ENCODE results near the gene KLK2.
A peak's percentile ranks its signal among the peaks of the same experiment; 100 is the strongest.

Gene KLK2

DNA sequence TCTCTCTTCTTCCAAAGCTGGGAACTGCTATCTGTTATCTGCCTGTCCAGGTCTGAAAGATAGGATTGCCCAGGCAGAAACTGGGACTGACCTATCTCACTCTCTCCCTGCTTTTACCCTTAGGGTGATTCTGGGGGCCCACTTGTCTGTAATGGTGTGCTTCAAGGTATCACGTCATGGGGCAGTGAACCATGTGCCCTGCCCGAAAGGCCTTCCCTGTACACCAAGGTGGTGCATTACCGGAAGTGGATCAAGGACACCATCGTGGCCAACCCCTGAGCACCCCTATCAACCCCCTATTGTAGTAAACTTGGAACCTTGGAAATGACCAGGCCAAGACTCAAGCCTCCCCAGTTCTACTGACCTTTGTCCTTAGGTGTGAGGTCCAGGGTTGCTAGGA, 13.4 kb upstream of the KLK2 start:
- no peak for DNase-seq (ENCODE audit: low read depth)
- H3K4me3 ChIP-seq (ENCODE audit: low read length), result no peak overlapping the region
- TF ChIP-seq, protein P1, sequence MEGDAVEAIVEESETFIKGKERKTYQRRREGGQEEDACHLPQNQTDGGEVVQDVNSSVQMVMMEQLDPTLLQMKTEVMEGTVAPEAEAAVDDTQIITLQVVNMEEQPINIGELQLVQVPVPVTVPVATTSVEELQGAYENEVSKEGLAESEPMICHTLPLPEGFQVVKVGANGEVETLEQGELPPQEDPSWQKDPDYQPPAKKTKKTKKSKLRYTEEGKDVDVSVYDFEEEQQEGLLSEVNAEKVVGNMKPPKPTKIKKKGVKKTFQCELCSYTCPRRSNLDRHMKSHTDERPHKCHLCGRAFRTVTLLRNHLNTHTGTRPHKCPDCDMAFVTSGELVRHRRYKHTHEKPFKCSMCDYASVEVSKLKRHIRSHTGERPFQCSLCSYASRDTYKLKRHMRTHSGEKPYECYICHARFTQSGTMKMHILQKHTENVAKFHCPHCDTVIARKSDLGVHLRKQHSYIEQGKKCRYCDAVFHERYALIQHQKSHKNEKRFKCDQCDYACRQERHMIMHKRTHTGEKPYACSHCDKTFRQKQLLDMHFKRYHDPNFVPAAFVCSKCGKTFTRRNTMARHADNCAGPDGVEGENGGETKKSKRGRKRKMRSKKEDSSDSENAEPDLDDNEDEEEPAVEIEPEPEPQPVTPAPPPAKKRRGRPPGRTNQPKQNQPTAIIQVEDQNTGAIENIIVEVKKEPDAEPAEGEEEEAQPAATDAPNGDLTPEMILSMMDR (IDR thresholded peaks at IDR 0.05; ENCODE audit: insufficient read depth, low read depth, low read length, missing control alignments), result no peak

DNA sequence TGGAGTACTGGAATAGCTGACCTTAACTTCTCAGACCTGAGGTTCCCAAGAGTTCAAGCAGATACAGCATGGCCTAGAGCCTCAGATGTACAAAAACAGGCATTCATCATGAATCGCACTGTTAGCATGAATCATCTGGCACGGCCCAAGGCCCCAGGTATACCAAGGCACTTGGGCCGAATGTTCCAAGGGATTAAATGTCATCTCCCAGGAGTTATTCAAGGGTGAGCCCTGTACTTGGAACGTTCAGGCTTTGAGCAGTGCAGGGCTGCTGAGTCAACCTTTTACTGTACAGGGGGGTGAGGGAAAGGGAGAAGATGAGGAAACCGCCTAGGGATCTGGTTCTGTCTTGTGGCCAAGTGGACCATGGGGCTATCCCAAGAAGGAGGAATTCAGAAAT, 12.2 kb upstream of the KLK2 start:
- no peak overlapping the region for H3K4me3 ChIP-seq (ENCODE audit: low read length)
- TF ChIP-seq, protein P1 (IDR thresholded peaks at IDR 0.05; ENCODE audit: insufficient read depth, low read depth, low read length, missing control alignments), result no peak
- DNase-seq (ENCODE audit: low read depth), result peak; percentile 7

DNA sequence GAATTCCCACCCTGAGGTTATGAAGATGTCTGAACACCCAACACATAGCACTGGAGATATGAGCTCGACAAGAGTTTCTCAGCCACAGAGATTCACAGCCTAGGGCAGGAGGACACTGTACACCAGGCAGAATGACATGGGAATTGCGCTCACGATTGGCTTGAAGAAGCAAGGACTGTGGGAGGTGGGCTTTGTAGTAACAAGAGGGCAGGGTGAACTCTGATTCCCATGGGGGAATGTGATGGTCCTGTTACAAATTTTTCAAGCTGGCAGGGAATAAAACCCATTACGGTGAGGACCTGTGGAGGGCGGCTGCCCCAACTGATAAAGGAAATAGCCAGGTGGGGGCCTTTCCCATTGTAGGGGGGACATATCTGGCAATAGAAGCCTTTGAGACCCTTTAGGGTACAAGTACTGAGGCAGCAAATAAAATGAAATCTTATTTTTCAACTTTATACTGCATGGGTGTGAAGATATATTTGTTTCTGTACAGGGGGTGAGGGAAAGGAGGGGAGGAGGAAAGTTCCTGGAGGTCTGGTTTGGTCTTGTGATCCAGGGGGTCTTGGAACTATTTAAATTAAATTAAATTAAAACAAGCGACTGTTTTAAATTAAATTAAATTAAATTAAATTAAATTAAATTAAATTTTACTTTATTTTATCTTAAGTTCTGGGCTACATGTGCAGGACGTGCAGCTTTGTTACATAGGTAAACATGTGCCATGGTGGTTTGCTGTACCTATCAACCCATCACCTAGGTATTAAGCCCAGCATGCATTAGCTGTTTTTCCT, 11.5 kb upstream of the KLK2 start:
- no peak overlapping the region for H3K4me3 ChIP-seq (ENCODE audit: low read length)
- DNase-seq (ENCODE audit: low read depth), result no peak
- TF ChIP-seq, protein P1 (IDR thresholded peaks at IDR 0.05; ENCODE audit: insufficient read depth, low read depth, low read length, missing control alignments), result no peak

DNA sequence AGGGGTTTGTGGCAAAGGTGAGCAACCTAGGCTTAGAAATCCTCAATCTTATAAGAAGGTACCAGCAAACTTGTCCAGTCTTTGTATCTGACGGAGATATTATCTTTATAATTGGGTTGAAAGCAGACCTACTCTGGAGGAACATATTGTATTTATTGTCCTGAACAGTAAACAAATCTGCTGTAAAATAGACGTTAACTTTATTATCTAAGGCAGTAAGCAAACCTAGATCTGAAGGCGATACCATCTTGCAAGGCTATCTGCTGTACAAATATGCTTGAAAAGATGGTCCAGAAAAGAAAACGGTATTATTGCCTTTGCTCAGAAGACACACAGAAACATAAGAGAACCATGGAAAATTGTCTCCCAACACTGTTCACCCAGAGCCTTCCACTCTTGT, 3.8 kb upstream of the KLK2 start:
- no peak overlapping the region for H3K4me3 ChIP-seq (ENCODE audit: low read length)
- TF ChIP-seq, protein P1 (IDR thresholded peaks at IDR 0.05; ENCODE audit: insufficient read depth, low read depth, low read length, missing control alignments), result no peak
- DNase-seq (ENCODE audit: low read depth), result no peak

DNA sequence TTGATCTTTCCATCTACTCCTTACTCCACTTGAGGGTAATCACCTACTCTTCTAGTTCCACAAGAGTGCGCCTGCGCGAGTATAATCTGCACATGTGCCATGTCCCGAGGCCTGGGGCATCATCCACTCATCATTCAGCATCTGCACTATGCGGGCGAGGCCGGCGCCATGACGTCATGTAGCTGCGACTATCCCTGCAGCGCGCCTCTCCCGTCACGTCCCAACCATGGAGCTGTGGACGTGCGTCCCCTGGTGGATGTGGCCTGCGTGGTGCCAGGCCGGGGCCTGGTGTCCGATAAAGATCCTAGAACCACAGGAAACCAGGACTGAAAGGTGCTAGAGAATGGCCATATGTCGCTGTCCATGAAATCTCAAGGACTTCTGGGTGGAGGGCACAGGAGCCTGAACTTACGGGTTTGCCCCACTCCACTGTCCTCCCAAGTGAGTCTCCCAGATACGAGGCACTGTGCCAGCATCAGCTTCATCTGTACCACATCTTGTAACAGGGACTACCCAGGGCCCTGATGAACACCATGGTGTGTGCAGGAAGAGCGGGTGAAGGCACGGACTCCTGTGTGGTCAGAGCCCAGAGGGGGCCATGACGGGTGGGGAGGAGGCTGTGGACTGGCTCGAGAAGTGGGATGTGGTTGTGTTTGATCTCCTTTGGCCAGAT, 2.7 kb upstream of the KLK2 start:
- no peak for DNase-seq (ENCODE audit: low read depth)
- no peak overlapping the region for H3K4me3 ChIP-seq (ENCODE audit: low read length)
- TF ChIP-seq, protein P1 (IDR thresholded peaks at IDR 0.05; ENCODE audit: insufficient read depth, low read depth, low read length, missing control alignments), result no peak

DNA sequence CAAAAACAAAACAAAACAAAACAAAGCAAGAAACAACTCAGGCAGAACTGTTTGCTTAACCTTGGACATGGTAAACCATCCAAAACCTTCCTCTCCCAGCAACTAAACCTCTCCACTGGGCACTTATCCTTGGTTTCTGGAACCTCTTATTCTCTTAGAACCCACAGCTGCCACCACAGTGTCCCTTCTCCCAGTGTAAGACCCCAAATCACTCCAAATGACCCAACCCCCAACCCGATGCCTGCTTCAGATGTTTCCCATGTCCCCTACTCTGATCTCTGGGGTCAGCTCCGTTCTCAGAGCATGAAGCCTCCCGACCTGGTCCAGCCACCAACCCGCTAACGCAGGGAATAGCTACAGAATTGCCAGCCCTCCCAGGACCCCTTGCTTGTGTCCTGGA, 972 bp downstream of the KLK2 start:
- TF ChIP-seq, protein P1 (IDR thresholded peaks at IDR 0.05; ENCODE audit: insufficient read depth, low read depth, low read length, missing control alignments), result no peak
- H3K4me3 ChIP-seq (ENCODE audit: low read length), result no peak overlapping the region
- DNase-seq (ENCODE audit: low read depth), result no peak
